WTC11 (cell line): ENCODE measurements around the gene PHOX2B. TPM values are rescaled to one million over a fixed set of nuclear protein-coding genes. Genes with fewer than 3 reads are reported as not detected.

Source experiments
- ATAC-seq: fragments of 200-7000 bp; cut with Tn5 transposase; 2 replicates; pipeline ENCODE4 v1.10.0; 2021; ENCODE audit warnings: mild to moderate bottlenecking, moderate library complexity
- CTCF ChIA-PET: fragments of 300-600 bp; sonication (Branson Sonifier 250); formaldehyde crosslinking; loops from one replicate; lab custom pipeline; 2021; ENCODE audit warnings: antibody characterized with exemption; lab: Charles Lee
- POLR2A ChIA-PET: fragments of 350-600 bp; sonication (Branson Sonifier 250); formaldehyde crosslinking; loops from one replicate; lab custom pipeline; 2021; ENCODE audit warnings: antibody characterized with exemption; lab: Charles Lee
- DNase-seq: peaks from one replicate; pipeline ENCODE4 v3.0.0; 2021; ENCODE audit warnings: low spot score
- H3K27ac Mint-ChIP-seq: 2 replicates; pipeline ENCODE4 v1.8.0; 2021; ENCODE audit warnings: mixed read lengths
- H3K27me3 Mint-ChIP-seq: 2 replicates; pipeline ENCODE4 v1.8.0; 2021; ENCODE audit warnings: low read depth, mild to moderate bottlenecking, moderate library complexity, mixed read lengths
- H3K36me3 Mint-ChIP-seq: 2 replicates; pipeline ENCODE4 v1.8.0; 2021; ENCODE audit warnings: mixed read lengths
- H3K4me1 Mint-ChIP-seq: 2 replicates; pipeline ENCODE4 v1.8.0; 2022; ENCODE audit warnings: mixed read lengths
- H3K4me3 Mint-ChIP-seq: 2 replicates; pipeline ENCODE4 v1.8.0; 2021; ENCODE audit warnings: mild to moderate bottlenecking, moderate library complexity, mixed read lengths
- H3K9me3 Mint-ChIP-seq: 2 replicates; pipeline ENCODE4 v1.8.0; 2021; ENCODE audit warnings: mixed read lengths
- ELF4 ChIP-seq: sonication (generic); formaldehyde crosslinking; IDR thresholded peaks from 2 replicates; pipeline ENCODE4 v1.8.1; 2022; ENCODE audit warnings: low read depth, mild to moderate bottlenecking, moderate library complexity, missing genetic modification reagents
- GABPB1 ChIP-seq: sonication (generic); formaldehyde crosslinking; IDR thresholded peaks from 2 replicates; pipeline ENCODE4 v1.8.1; 2023; ENCODE audit warnings: mild to moderate bottlenecking, missing genetic modification reagents
- GRHL2 ChIP-seq: fragments of 250-450 bp; sonication (Bioruptor Pico); IDR thresholded peaks from 2 replicates; pipeline ENCODE4 v1.8.0; 2022; ENCODE audit warnings: mild to moderate bottlenecking, moderate library complexity; ENCODE audit not compliant: insufficient replicate concordance, severe bottlenecking
- HMGA2 ChIP-seq: fragments of 250-450 bp; sonication (Bioruptor Pico); IDR thresholded peaks from 2 replicates; pipeline ENCODE4 v1.4.0; 2021; ENCODE audit warnings: mild to moderate bottlenecking, moderate library complexity
- JUN ChIP-seq: sonication (generic); formaldehyde crosslinking; IDR thresholded peaks from 2 replicates; pipeline ENCODE4 v1.8.0; 2023; ENCODE audit warnings: mild to moderate bottlenecking, missing genetic modification reagents
- MXD4 ChIP-seq: fragments of 250-450 bp; sonication (Bioruptor Pico); IDR thresholded peaks from 2 replicates; pipeline ENCODE4 v1.8.0; 2021; ENCODE audit warnings: mild to moderate bottlenecking, moderate library complexity, borderline replicate concordance
- NR2C2 ChIP-seq: sonication (generic); formaldehyde crosslinking; IDR thresholded peaks from 2 replicates; pipeline ENCODE4 v1.8.0; 2022; ENCODE audit warnings: mild to moderate bottlenecking, missing genetic modification reagents
- TP53 ChIP-seq: sonication (generic); formaldehyde crosslinking; IDR thresholded peaks from 2 replicates; pipeline ENCODE4 v1.8.1; 2023; ENCODE audit warnings: mild to moderate bottlenecking, missing genetic modification reagents
- ZNF138 ChIP-seq: sonication (generic); formaldehyde crosslinking; conservative IDR thresholded peaks from 2 replicates; pipeline ENCODE4 v1.8.1; 2022; ENCODE audit warnings: mild to moderate bottlenecking, moderate library complexity, missing genetic modification reagents
- ZNF423 ChIP-seq: fragments of 250-450 bp; sonication (Bioruptor Pico); IDR thresholded peaks from 2 replicates; pipeline ENCODE4 v2.1.2; 2022; ENCODE audit warnings: mild to moderate bottlenecking, moderate library complexity
- total RNA-seq: library from RNA; stranded (reverse); gene quantifications from 3 replicates; pipeline ENCODE4 v1.2.3, GENCODE V29; 2021
- TF ChIP-seq, protein P1 (sequence below): fragments of 250-450 bp; sonication (Bioruptor Pico); IDR thresholded peaks from 2 replicates; pipeline ENCODE4 v1.9.0; 2021; ENCODE audit warnings: mild to moderate bottlenecking
- TF ChIP-seq, protein P2 (sequence below): sonication (generic); formaldehyde crosslinking; IDR thresholded peaks from 2 replicates; pipeline ENCODE4 v1.8.1; 2023; ENCODE audit warnings: mild to moderate bottlenecking, missing genetic modification reagents, moderate library complexity
- TF ChIP-seq, protein P3 (sequence below): fragments of 200-600 bp; IDR thresholded peaks from 2 replicates; pipeline ENCODE4 v1.8.0; 2022; ENCODE audit warnings: antibody characterized with exemption
- TF ChIP-seq, protein P4 (sequence below): sonication (generic); formaldehyde crosslinking; IDR thresholded peaks from 2 replicates; pipeline ENCODE4 v1.8.1; 2022; ENCODE audit warnings: low read depth, mild to moderate bottlenecking, moderate library complexity, missing genetic modification reagents, borderline replicate concordance
- TF ChIP-seq, protein P5 (sequence below): fragments of 250-450 bp; sonication (Bioruptor Pico); IDR thresholded peaks from 2 replicates; pipeline ENCODE4 v1.8.0; 2021; ENCODE audit warnings: mild to moderate bottlenecking
- TF ChIP-seq, protein P6 (sequence below): fragments of 250-450 bp; sonication (Bioruptor Pico); IDR thresholded peaks from 2 replicates; pipeline ENCODE4 v1.9.0; 2021; ENCODE audit warnings: mild to moderate bottlenecking
- TF ChIP-seq, protein P7 (sequence below): sonication (generic); formaldehyde crosslinking; IDR thresholded peaks from 2 replicates; pipeline ENCODE4 v1.8.0; 2022; ENCODE audit warnings: missing genetic modification reagents
- TF ChIP-seq, protein P8 (sequence below): sonication (generic); formaldehyde crosslinking; conservative IDR thresholded peaks from 2 replicates; pipeline ENCODE4 v1.8.1; 2023; ENCODE audit warnings: mild to moderate bottlenecking, low read depth, missing genetic modification reagents, moderate library complexity

The PHOX2B gene
- total RNA-seq, 1 experiment from 2014 or later: not detected

DNA sequence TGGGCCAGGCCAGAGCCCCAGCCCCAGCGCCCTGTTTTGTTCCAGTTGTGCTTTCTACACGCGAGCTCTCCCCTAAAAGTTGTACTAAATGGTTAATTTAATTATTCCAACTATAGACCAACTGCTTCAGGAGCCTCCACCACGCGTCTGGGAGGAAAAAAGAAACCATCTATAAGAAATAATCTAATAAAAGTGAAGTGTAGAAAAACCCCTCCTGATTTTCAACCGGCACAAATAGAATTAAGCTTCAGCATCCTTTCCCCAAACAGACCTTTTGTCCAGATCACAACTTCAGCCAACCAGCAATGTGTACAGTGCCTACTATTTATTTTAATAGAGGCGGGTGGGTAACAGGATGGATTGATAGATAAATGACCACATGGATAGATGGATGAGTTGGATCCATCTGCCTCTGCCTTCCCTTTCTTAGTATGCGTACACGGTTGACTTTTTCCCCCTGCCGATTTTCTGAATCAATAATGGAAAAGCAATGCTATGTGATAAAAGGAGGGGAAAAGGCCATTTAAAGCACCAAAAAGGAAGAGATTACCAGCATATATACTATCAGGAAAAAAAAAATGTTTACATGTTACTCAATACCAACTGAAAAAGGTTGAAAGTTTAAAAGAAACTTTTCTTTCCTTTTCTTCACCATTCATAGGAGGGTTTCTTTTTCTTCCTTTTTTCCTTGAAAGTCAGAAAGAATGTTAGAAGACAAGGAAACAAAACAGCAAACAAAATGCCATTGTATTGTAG, 3.7 kb upstream of the PHOX2B start (continued):
- TF ChIP-seq, protein P1, sequence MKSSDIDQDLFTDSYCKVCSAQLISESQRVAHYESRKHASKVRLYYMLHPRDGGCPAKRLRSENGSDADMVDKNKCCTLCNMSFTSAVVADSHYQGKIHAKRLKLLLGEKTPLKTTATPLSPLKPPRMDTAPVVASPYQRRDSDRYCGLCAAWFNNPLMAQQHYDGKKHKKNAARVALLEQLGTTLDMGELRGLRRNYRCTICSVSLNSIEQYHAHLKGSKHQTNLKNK (CRISPR knock-in tag): no peak

DNA sequence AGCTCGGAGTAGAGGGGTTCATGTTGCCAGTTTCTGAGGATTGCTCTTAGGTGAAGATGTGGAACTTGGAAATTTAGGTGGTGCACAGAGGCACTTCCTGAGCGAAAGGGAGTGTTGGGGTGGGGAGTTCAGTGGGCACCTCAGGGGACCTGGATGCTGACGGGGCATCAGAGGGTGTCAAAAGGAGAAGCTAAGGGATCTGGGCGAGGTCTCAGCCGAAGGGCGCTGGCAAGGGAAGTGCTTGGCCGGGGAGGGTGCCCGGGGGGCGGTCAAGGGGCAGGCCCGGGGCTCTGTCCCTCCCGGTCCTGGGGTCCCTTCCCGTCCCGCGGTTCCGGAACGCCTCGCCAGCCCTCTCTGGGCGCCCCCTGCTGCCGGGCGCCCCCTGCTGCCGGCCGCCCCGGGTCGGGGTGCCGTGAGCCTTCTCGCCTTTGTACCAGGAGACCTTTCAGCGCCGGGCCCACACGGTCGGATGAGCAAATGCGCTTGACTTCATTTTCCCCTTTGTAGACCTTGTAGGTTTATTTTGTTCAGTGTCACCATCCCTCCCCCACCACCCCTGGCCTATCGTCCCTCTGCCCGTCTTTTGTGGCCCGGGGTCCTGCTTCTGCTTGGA, 3.0 kb upstream of the PHOX2B start:
- H3K27ac Mint-ChIP-seq: no peak overlapping the region
- CTCF ChIA-PET: interaction anchor here (1.0 to 1.4 kb wide), 6 partner anchors 12 to 136 kb away, joined by 3 to 4 read pairs (median 4); no protein-coding TSS in a partner anchor
- H3K27me3 Mint-ChIP-seq: peaks cover 100% of the 10 kb centered on the region
- H3K36me3 Mint-ChIP-seq: no peaks in the 10 kb centered on the region; the same call in 1 of the 2 replicates
- peaks cover 59% of the 10 kb centered on the region for H3K4me1 Mint-ChIP-seq
- ATAC-seq (peak; percentile 16), DNase-seq (peak; percentile 47)
- no peaks in the 10 kb centered on the region for H3K9me3 Mint-ChIP-seq
- POLR2A ChIA-PET: no interaction called here
- H3K4me3 Mint-ChIP-seq: peak overlapping the region; percentile 66
- TF ChIP-seq TP53 (CRISPR knock-in tag): no peak
- TF ChIP-seq, protein P2, sequence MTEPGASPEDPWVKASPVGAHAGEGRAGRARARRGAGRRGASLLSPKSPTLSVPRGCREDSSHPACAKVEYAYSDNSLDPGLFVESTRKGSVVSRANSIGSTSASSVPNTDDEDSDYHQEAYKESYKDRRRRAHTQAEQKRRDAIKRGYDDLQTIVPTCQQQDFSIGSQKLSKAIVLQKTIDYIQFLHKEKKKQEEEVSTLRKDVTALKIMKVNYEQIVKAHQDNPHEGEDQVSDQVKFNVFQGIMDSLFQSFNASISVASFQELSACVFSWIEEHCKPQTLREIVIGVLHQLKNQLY (CRISPR knock-in tag): no peak
- TF ChIP-seq JUN (CRISPR knock-in tag): no peak
- TF ChIP-seq, protein P3, sequence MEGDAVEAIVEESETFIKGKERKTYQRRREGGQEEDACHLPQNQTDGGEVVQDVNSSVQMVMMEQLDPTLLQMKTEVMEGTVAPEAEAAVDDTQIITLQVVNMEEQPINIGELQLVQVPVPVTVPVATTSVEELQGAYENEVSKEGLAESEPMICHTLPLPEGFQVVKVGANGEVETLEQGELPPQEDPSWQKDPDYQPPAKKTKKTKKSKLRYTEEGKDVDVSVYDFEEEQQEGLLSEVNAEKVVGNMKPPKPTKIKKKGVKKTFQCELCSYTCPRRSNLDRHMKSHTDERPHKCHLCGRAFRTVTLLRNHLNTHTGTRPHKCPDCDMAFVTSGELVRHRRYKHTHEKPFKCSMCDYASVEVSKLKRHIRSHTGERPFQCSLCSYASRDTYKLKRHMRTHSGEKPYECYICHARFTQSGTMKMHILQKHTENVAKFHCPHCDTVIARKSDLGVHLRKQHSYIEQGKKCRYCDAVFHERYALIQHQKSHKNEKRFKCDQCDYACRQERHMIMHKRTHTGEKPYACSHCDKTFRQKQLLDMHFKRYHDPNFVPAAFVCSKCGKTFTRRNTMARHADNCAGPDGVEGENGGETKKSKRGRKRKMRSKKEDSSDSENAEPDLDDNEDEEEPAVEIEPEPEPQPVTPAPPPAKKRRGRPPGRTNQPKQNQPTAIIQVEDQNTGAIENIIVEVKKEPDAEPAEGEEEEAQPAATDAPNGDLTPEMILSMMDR: peak; percentile 31; the same call in 1 of the 2 replicates
- TF ChIP-seq, protein P1 (CRISPR knock-in tag): no peak
- TF ChIP-seq NR2C2 (CRISPR knock-in tag): no peak
- no peak for TF ChIP-seq HMGA2 (CRISPR knock-in tag)
- TF ChIP-seq ZNF423: peak; percentile 75
- TF ChIP-seq, protein P4, sequence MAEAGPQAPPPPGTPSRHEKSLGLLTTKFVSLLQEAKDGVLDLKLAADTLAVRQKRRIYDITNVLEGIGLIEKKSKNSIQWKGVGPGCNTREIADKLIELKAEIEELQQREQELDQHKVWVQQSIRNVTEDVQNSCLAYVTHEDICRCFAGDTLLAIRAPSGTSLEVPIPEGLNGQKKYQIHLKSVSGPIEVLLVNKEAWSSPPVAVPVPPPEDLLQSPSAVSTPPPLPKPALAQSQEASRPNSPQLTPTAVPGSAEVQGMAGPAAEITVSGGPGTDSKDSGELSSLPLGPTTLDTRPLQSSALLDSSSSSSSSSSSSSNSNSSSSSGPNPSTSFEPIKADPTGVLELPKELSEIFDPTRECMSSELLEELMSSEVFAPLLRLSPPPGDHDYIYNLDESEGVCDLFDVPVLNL (CRISPR knock-in tag): no peak
- TF ChIP-seq ZNF138 (CRISPR knock-in tag): no peak
- no peak for TF ChIP-seq GRHL2 (CRISPR knock-in tag)
- TF ChIP-seq, protein P5, sequence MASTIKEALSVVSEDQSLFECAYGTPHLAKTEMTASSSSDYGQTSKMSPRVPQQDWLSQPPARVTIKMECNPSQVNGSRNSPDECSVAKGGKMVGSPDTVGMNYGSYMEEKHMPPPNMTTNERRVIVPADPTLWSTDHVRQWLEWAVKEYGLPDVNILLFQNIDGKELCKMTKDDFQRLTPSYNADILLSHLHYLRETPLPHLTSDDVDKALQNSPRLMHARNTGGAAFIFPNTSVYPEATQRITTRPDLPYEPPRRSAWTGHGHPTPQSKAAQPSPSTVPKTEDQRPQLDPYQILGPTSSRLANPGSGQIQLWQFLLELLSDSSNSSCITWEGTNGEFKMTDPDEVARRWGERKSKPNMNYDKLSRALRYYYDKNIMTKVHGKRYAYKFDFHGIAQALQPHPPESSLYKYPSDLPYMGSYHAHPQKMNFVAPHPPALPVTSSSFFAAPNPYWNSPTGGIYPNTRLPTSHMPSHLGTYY (CRISPR knock-in tag): no peak
- no peak for TF ChIP-seq GABPB1 (CRISPR knock-in tag)
- TF ChIP-seq, protein P6, sequence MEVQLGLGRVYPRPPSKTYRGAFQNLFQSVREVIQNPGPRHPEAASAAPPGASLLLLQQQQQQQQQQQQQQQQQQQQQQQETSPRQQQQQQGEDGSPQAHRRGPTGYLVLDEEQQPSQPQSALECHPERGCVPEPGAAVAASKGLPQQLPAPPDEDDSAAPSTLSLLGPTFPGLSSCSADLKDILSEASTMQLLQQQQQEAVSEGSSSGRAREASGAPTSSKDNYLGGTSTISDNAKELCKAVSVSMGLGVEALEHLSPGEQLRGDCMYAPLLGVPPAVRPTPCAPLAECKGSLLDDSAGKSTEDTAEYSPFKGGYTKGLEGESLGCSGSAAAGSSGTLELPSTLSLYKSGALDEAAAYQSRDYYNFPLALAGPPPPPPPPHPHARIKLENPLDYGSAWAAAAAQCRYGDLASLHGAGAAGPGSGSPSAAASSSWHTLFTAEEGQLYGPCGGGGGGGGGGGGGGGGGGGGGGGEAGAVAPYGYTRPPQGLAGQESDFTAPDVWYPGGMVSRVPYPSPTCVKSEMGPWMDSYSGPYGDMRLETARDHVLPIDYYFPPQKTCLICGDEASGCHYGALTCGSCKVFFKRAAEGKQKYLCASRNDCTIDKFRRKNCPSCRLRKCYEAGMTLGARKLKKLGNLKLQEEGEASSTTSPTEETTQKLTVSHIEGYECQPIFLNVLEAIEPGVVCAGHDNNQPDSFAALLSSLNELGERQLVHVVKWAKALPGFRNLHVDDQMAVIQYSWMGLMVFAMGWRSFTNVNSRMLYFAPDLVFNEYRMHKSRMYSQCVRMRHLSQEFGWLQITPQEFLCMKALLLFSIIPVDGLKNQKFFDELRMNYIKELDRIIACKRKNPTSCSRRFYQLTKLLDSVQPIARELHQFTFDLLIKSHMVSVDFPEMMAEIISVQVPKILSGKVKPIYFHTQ: no peak
- TF ChIP-seq, protein P7, sequence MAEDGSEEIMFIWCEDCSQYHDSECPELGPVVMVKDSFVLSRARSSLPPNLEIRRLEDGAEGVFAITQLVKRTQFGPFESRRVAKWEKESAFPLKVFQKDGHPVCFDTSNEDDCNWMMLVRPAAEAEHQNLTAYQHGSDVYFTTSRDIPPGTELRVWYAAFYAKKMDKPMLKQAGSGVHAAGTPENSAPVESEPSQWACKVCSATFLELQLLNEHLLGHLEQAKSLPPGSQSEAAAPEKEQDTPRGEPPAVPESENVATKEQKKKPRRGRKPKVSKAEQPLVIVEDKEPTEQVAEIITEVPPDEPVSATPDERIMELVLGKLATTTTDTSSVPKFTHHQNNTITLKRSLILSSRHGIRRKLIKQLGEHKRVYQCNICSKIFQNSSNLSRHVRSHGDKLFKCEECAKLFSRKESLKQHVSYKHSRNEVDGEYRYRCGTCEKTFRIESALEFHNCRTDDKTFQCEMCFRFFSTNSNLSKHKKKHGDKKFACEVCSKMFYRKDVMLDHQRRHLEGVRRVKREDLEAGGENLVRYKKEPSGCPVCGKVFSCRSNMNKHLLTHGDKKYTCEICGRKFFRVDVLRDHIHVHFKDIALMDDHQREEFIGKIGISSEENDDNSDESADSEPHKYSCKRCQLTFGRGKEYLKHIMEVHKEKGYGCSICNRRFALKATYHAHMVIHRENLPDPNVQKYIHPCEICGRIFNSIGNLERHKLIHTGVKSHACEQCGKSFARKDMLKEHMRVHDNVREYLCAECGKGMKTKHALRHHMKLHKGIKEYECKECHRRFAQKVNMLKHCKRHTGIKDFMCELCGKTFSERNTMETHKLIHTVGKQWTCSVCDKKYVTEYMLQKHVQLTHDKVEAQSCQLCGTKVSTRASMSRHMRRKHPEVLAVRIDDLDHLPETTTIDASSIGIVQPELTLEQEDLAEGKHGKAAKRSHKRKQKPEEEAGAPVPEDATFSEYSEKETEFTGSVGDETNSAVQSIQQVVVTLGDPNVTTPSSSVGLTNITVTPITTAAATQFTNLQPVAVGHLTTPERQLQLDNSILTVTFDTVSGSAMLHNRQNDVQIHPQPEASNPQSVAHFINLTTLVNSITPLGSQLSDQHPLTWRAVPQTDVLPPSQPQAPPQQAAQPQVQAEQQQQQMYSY (CRISPR knock-in tag): peak; percentile 46; the same call in 1 of the 2 replicates
- no peak for TF ChIP-seq ELF4 (CRISPR knock-in tag)
- no peak for TF ChIP-seq MXD4
- TF ChIP-seq, protein P8, sequence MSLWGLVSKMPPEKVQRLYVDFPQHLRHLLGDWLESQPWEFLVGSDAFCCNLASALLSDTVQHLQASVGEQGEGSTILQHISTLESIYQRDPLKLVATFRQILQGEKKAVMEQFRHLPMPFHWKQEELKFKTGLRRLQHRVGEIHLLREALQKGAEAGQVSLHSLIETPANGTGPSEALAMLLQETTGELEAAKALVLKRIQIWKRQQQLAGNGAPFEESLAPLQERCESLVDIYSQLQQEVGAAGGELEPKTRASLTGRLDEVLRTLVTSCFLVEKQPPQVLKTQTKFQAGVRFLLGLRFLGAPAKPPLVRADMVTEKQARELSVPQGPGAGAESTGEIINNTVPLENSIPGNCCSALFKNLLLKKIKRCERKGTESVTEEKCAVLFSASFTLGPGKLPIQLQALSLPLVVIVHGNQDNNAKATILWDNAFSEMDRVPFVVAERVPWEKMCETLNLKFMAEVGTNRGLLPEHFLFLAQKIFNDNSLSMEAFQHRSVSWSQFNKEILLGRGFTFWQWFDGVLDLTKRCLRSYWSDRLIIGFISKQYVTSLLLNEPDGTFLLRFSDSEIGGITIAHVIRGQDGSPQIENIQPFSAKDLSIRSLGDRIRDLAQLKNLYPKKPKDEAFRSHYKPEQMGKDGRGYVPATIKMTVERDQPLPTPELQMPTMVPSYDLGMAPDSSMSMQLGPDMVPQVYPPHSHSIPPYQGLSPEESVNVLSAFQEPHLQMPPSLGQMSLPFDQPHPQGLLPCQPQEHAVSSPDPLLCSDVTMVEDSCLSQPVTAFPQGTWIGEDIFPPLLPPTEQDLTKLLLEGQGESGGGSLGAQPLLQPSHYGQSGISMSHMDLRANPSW (CRISPR knock-in tag): no peak
